ENCODE results near the gene PLK3. TPM values are rescaled to one million over a fixed set of nuclear protein-coding genes. Genes with fewer than 3 reads are reported as not detected.

Gene PLK3
- total and polyA plus RNA-seq, 2 of the 4 experiments (the other 2 are of a cell fraction), result 15.8 to 51.6 TPM

DNA sequence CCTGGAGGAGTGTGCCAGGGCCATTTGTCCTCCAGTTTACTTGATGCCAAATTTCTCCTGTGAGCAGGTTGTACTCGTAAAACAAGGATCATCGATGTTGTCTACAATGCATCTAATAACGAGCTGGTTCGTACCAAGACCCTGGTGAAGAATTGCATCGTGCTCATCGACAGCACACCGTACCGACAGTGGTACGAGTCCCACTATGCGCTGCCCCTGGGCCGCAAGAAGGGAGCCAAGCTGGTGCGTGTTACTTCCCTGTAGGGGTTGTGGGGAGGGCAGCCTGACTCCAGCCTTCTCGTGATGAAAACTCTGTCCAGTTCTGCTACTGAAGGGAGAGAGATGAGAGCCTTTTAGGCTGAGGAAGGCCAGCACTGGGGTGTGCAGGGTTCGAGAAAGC, 22.6 kb upstream of the PLK3 start:
- H3K4me1 ChIP-seq (ENCODE audit: control insufficient read depth, insufficient read depth, low read length), result peaks cover 12% of the 10 kb centered on the region
- ChIA-PET POLR2A (ENCODE audit: unreplicated experiment) (no interaction called here), CTCF (no interaction called here)
- H4K8ac ChIP-seq (ENCODE audit: low read depth in 2 of 2, low read length in 2 of 2), result no peak overlapping the region
- H3K79me1 ChIP-seq (ENCODE audit: low read depth in 1 of 2, low read length in 2 of 2), result peaks cover 17 to 65% of the 10 kb centered on the region in 2 experiments
- H3K18ac ChIP-seq (ENCODE audit: low read depth, low read length), result no peak overlapping the region
- H3K27me3 ChIP-seq (ENCODE audit: control insufficient read depth, insufficient read depth, low read length), result no peaks in the 10 kb centered on the region
- peaks cover 19% of the 10 kb centered on the region for H3K9me1 ChIP-seq (ENCODE audit: insufficient read depth, low read length)
- dilution Hi-C loops (cut with HindIII; ENCODE audit: low sequenced_read_pairs, unreplicated experiment) (no loop called here), in situ Hi-C loops (cut with MboI; ENCODE audit: low sequenced_read_pairs) (no loop called here), intact Hi-C loops (cut with micrococcal nuclease) (loop anchor here (2.0 kb wide), 1 partner anchor 47 kb away; the partner anchor contains the start of gene RNU5D-1)
- H2AFZ ChIP-seq (replicated peaks; ENCODE audit: low read length, poor library complexity), result no peak overlapping the region
- no peak overlapping the region for H2BK20ac ChIP-seq (ENCODE audit: low read depth, low read length)
- H4K5ac ChIP-seq (ENCODE audit: low read depth, low read length), result no peak overlapping the region
- no peak overlapping the region for H2BK120ac ChIP-seq (ENCODE audit: low read depth, low read length)
- no peak overlapping the region for H3K27ac ChIP-seq (ENCODE audit: insufficient read depth, low read length)
- H3K4ac ChIP-seq (ENCODE audit: low read depth, low read length), result no peak overlapping the region
- TF ChIP-seq RAD21 (IDR thresholded peaks at IDR 0.05; ENCODE audit: low read length), result no peak
- TF ChIP-seq NFE2L2 (IDR thresholded peaks at IDR 0.05; ENCODE audit: low read depth, low read length), result no peak
- no peak for TF ChIP-seq MAFK (IDR thresholded peaks at IDR 0.05; ENCODE audit: low read depth, low read length)
- no peak for TF ChIP-seq MXI1 (IDR thresholded peaks at IDR 0.05; ENCODE audit: borderline replicate concordance, low read depth, low read length)
- no peak for TF ChIP-seq MAZ (IDR thresholded peaks at IDR 0.05; ENCODE audit: borderline replicate concordance, low read depth, low read length)
- TF ChIP-seq BHLHE40 (IDR thresholded peaks at IDR 0.05; ENCODE audit: low read depth, low read length), result no peak
- TF ChIP-seq CHD1 (IDR thresholded peaks at IDR 0.05; ENCODE audit: low read depth, low read length), result no peak
- no peak for TF ChIP-seq CEBPB (IDR thresholded peaks at IDR 0.05; ENCODE audit: low read depth, low read length)
- TF ChIP-seq CTCF (conservative IDR thresholded peaks at IDR 0.05; ENCODE audit: low read depth, low read length), result no peak
- no peak for TF ChIP-seq POLR2A (IDR thresholded peaks at IDR 0.05; ENCODE audit: low read depth, low read length)
- no peak for TF ChIP-seq RCOR1 (IDR thresholded peaks at IDR 0.05; ENCODE audit: insufficient replicate concordance, low read length)
- TF ChIP-seq, protein P1, sequence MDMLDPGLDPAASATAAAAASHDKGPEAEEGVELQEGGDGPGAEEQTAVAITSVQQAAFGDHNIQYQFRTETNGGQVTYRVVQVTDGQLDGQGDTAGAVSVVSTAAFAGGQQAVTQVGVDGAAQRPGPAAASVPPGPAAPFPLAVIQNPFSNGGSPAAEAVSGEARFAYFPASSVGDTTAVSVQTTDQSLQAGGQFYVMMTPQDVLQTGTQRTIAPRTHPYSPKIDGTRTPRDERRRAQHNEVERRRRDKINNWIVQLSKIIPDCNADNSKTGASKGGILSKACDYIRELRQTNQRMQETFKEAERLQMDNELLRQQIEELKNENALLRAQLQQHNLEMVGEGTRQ (IDR thresholded peaks at IDR 0.05; ENCODE audit: low read depth, low read length), result no peak
- TF ChIP-seq FOS (IDR thresholded peaks at IDR 0.05; ENCODE audit: low read depth, low read length), result no peak
- no peak for TF ChIP-seq ELK1 (IDR thresholded peaks at IDR 0.05; ENCODE audit: borderline replicate concordance, low read depth, low read length)
- TF ChIP-seq RFX5 (IDR thresholded peaks at IDR 0.05; ENCODE audit: low read depth, low read length), result no peak
- no peak for TF ChIP-seq SMC3 (IDR thresholded peaks at IDR 0.05; ENCODE audit: low read depth, low read length)
- no peak overlapping the region for H2AK9ac ChIP-seq (replicated peaks; ENCODE audit: low read depth, low read length, poor library complexity)
- no TSS peak for BruUV-seq (replicated peaks)
- peaks cover 44% of the 10 kb centered on the region for H3K36me3 ChIP-seq (ENCODE audit: control insufficient read depth, insufficient read depth, low read length)
- no peak overlapping the region for H2BK5ac ChIP-seq (ENCODE audit: low read depth, low read length, poor library complexity, severe bottlenecking)
- H2AK5ac ChIP-seq (ENCODE audit: low read depth, low read length), result no peak overlapping the region
- H4K91ac ChIP-seq (ENCODE audit: insufficient read depth, low read depth, low read length), result no peak overlapping the region
- no peak overlapping the region for H3K4me3 ChIP-seq (ENCODE audit: insufficient read depth, low read depth, low read length)
- no peak overlapping the region for H2BK15ac ChIP-seq (ENCODE audit: low read depth, low read length)
- H3K23ac ChIP-seq (ENCODE audit: low read depth, low read length), result peak overlapping the region; percentile 48; the same call in 1 of the 2 replicates
- no peaks in the 10 kb centered on the region for H3K9me3 ChIP-seq (ENCODE audit: control insufficient read depth, insufficient read depth, low read length)
- no peak overlapping the region; the same call in 1 of the 2 replicates for H3K4me2 ChIP-seq (ENCODE audit: low read depth, low read length)
- H3K9ac ChIP-seq (ENCODE audit: low read depth, low read length), result no peak overlapping the region
- no peak overlapping the region for H3K14ac ChIP-seq (replicated peaks; ENCODE audit: low read depth, low read length)
- H3K56ac ChIP-seq (ENCODE audit: extremely low read depth, insufficient read depth, low read length), result no peak overlapping the region
- 100% methylated on average over 1 of the region's 14 CpGs; no CpG with 5 or more reads in 1 of the 2 experiments for WGBS, 2 experiments (ENCODE audit: extremely low coverage in 2 of 2, insufficient read length in 1 of 2)
- DNase-seq, result no peak
- no peak for ATAC-seq (ENCODE audit: low read depth)
- H4K20me1 ChIP-seq (ENCODE audit: insufficient read depth, low read length), result peaks cover 51% of the 10 kb centered on the region
